Activated T-cell treated with anti-CD3 and anti-CD28 coated beads, Interleukin-2, amount 50 U/mL, for 4 hours (primary cell): ENCODE data around the gene NR1H4. TPM values are rescaled to one million over a fixed set of nuclear protein-coding genes. Genes with fewer than 3 reads are reported as not detected.

Experiments used
- ATAC-seq, 2 donors: fragments of 200-7000 bp; cut with Tn5 transposase; one replicate each; pipeline ENCODE4 v1.10.0; 2021
- DNase-seq: peaks from one replicate; pipeline ENCODE4 v3.0.0-alpha.2; 2020
- H3K27me3 Mint-ChIP-seq: one replicate; pipeline ENCODE4 v1.8.0; 2021; ENCODE audit warnings: low read depth, mixed read lengths
- H3K36me3 Mint-ChIP-seq: one replicate; pipeline ENCODE4 v1.8.0; 2022; ENCODE audit warnings: mixed read lengths; ENCODE audit not compliant: insufficient read depth
- H3K4me1 Mint-ChIP-seq: one replicate; pipeline ENCODE4 v1.8.0; 2021; ENCODE audit warnings: low read depth, mixed read lengths
- H3K4me3 Mint-ChIP-seq: one replicate; pipeline ENCODE4 v1.8.0; 2021; ENCODE audit warnings: mild to moderate bottlenecking, moderate library complexity, mixed read lengths
- H3K9me3 Mint-ChIP-seq: one replicate; pipeline ENCODE4 v1.8.0; 2021; ENCODE audit warnings: mixed read lengths
- total RNA-seq, 3 donors: library from RNA; stranded (reverse); gene quantifications; one replicate each; pipeline ENCODE4 v1.2.1, GENCODE V29; 2021

NR1H4 gene
- total RNA-seq, 3 donors from 2014 or later = 0.38 TPM; not detected in 2

- no peaks in the 10 kb centered on the region for H3K4me1 Mint-ChIP-seq
- H3K4me3 Mint-ChIP-seq = no peak overlapping the region
- H3K9me3 Mint-ChIP-seq = no peaks in the 10 kb centered on the region
- H3K36me3 Mint-ChIP-seq = no peaks in the 10 kb centered on the region
- DNase-seq (no peak), ATAC-seq (no peak)
- peaks cover 2% of the 10 kb centered on the region for H3K27me3 Mint-ChIP-seq
Observed at GRCh38 chr12:100453951-100454350, 19.7 kb upstream of the NR1H4 start.

DNA sequence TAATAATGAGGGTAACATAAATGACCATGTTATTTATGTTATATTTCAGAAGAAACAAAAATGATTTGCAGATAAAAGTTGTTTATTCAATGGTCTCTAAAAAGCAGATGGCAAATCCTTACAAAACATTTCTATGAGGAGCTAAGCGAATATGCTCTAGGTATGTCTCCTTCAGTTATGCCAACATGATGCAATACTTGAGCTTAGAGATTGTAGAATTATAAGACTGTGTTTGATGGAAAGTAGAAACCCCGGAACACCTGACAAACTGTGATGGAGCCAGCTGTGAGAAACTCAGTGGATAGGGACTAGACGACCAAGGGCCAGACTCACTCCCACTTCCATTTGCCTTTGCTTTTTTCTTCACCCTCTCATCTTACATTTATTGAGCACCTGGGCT is 17.8 kb upstream of the NR1H4 start:
- no peaks in the 10 kb centered on the region for H3K36me3 Mint-ChIP-seq
- H3K9me3 Mint-ChIP-seq = no peaks in the 10 kb centered on the region
- ATAC-seq (no peak), DNase-seq (no peak)
- H3K4me1 Mint-ChIP-seq = no peaks in the 10 kb centered on the region
- H3K4me3 Mint-ChIP-seq = no peak overlapping the region
- peaks cover 2% of the 10 kb centered on the region for H3K27me3 Mint-ChIP-seq

DNA sequence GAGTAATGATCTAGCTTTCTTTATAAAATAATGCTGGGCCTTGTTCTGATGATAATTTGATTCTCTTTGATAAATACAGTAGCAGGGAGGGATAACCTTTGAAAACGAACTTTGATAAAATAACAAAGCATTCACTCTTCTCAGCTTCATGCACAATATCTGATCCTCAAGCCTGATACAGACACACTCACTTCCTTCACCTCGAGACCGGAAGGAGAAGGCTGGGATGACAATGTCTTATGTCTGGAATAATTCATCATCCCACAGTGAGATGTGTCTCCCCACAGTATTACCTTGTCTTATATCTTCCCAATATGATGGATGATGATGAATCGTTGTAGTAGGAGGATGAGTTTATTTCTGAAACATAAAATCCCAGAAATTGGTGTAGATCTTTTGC is 15.5 kb upstream of the NR1H4 start:
- Mint-ChIP-seq H3K9me3 (no peaks in the 10 kb centered on the region), H3K36me3 (no peaks in the 10 kb centered on the region), H3K27me3 (peaks cover 2% of the 10 kb centered on the region), H3K4me3 (no peak overlapping the region), H3K4me1 (no peaks in the 10 kb centered on the region)
- DNase-seq (no peak), ATAC-seq (no peak)

DNA sequence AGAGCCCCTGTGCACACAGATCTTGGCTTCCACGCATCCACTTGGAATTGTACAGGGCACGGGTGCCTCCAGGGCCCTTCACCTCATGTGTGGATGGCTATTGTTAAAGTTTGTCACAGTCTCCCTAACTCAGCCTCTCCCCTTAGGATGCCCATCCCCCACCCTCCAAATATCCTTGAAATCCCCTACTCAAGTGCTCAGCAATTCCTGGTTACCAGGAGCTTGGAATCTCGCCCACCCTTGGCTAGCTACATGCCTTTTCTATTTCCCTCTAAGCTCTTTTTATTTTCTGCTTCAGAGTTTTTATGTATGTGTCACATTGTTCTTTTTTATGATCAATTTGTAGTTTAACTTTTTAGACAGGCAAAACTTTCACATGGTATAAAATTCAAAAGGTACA is 13.0 kb upstream of the NR1H4 start:
- H3K27me3 Mint-ChIP-seq = peaks cover 2% of the 10 kb centered on the region
- no peaks in the 10 kb centered on the region for H3K9me3 Mint-ChIP-seq
- DNase-seq (no peak), ATAC-seq (no peak)
- H3K4me1 Mint-ChIP-seq = no peaks in the 10 kb centered on the region
- H3K4me3 Mint-ChIP-seq = no peak overlapping the region
- no peaks in the 10 kb centered on the region for H3K36me3 Mint-ChIP-seq

DNA sequence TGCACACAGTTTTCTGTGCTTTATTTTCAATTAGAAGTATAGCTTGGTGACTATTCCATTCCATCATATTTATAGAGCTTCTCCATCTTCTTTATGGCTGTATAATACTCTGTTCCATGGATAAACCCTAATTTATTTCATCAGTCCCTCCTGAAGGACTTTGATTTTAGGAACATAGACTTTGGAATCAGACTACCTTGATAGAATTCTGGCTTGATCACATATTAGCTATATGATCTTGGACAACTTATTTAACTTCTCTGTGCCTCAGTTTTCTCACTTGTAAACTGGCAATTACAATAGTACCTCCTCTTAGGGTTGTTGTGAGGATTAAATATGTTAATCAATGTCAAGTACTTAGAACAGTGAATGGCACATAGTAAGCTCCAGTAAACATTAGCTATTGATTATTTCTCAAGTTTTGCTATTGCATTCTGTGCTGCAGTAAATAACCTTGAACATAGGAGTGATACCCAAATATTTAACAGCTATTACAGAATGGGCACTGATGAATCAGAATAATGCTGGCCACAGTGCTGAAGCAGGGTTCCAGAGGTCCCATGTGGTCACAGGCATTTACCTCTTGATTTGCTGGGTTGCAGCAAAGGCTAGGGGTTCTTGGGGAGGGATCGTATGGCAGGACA is 12.2 kb upstream of the NR1H4 start:
- no peaks in the 10 kb centered on the region for H3K4me1 Mint-ChIP-seq
- H3K27me3 Mint-ChIP-seq = no peaks in the 10 kb centered on the region
- H3K36me3 Mint-ChIP-seq = no peaks in the 10 kb centered on the region
- DNase-seq = no peak
- ATAC-seq = no peak
- H3K4me3 Mint-ChIP-seq = no peak overlapping the region
- no peaks in the 10 kb centered on the region for H3K9me3 Mint-ChIP-seq

DNA sequence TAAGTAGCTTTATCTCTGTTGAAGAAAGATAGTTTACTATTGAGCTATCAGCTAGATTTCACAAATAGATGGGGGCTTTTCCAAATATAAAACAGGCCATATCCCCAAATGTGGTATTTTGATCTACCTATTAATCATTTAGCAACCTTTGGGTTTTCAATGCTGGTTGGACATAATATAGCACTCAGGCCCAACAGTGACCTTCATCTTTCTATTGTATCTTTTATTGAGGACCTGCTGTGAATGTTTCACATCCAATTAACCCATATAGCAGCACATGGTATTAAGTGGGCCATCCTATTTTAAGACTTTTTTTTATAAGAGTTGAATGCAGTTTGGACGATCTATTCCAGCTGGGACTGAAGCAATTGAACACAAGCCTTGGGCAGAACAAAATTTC is 10.0 kb upstream of the NR1H4 start:
- H3K9me3 Mint-ChIP-seq = no peaks in the 10 kb centered on the region
- ATAC-seq (no peak), DNase-seq (no peak)
- no peaks in the 10 kb centered on the region for H3K36me3 Mint-ChIP-seq
- no peak overlapping the region for H3K4me3 Mint-ChIP-seq
- no peaks in the 10 kb centered on the region for H3K4me1 Mint-ChIP-seq
- H3K27me3 Mint-ChIP-seq = no peaks in the 10 kb centered on the region

DNA sequence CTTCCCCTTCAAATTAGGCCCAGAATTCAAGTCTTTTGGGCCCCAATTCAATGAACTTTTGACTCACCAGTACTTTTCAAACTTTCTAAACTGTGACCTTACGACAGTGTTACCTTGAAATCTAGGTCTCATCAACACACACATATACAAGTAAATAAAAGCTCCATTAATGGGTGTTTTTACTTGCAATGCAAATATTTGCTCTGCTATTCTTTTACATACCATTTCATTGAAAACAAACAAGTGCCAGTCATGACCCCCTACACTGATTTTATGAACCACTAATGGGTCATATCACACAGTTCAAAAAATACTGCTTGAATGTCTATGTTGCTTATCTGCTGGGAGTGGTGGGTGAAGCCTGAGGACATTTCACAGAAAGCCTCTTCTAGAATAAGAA is 9.1 kb upstream of the NR1H4 start:
- ATAC-seq (no peak), DNase-seq (no peak)
- Mint-ChIP-seq H3K36me3 (no peaks in the 10 kb centered on the region), H3K27me3 (no peaks in the 10 kb centered on the region), H3K4me3 (no peak overlapping the region), H3K9me3 (no peaks in the 10 kb centered on the region), H3K4me1 (no peaks in the 10 kb centered on the region)

DNA sequence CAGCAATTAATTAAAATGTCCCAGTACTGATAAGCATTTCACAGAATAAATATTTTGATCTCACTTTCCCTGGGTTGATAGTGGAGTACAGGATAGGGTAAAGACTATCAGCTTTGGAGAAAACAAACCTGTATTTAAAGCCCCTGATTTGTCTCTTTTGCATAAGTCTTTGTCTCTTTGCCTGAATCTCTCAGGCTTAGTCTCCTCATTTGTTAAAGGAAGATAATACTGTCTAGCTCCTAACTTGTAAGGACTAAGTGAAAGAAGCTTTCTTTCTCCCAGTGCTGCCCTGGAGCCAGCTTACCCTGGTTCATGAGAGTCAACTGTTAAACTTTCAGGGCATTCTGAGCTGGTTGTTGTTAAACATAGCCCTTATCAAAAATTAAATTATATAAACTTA is 5.5 kb upstream of the NR1H4 start:
- Mint-ChIP-seq H3K27me3 (peaks cover 5% of the 10 kb centered on the region), H3K4me3 (no peak overlapping the region), H3K4me1 (no peaks in the 10 kb centered on the region), H3K9me3 (no peaks in the 10 kb centered on the region), H3K36me3 (no peaks in the 10 kb centered on the region)
- DNase-seq = no peak
- ATAC-seq = no peak

GRCh38 chr12:100472325-100472724 is 1.3 kb upstream of the NR1H4 start:
- no peaks in the 10 kb centered on the region for H3K9me3 Mint-ChIP-seq

GRCh38 chr12:100473050-100473715 is 483 bp upstream of the NR1H4 start:
- Mint-ChIP-seq H3K36me3 (no peaks in the 10 kb centered on the region), H3K9me3 (no peaks in the 10 kb centered on the region), H3K27me3 (peaks cover 10% of the 10 kb centered on the region), H3K4me3 (no peak overlapping the region), H3K4me1 (no peaks in the 10 kb centered on the region)
- DNase-seq (no peak), ATAC-seq (no peak)

More at GRCh38 chr12:100472325-100472724, 1.3 kb upstream of the NR1H4 start:
- ATAC-seq = no peak
- H3K4me1 Mint-ChIP-seq = no peaks in the 10 kb centered on the region
- no peak overlapping the region for H3K4me3 Mint-ChIP-seq
- H3K36me3 Mint-ChIP-seq = no peaks in the 10 kb centered on the region
- DNase-seq = no peak
- peaks cover 10% of the 10 kb centered on the region for H3K27me3 Mint-ChIP-seq

GRCh38 chr12:100474617-100475016 is 951 bp downstream of the NR1H4 start:
- Mint-ChIP-seq H3K9me3 (no peaks in the 10 kb centered on the region), H3K27me3 (peaks cover 10% of the 10 kb centered on the region), H3K4me3 (no peak overlapping the region), H3K4me1 (no peaks in the 10 kb centered on the region), H3K36me3 (no peaks in the 10 kb centered on the region)
- no peak for ATAC-seq
- DNase-seq = no peak

GRCh38 chr12:100476013-100476751 is 2.5 kb downstream of the NR1H4 start:
- Mint-ChIP-seq H3K36me3 (no peaks in the 10 kb centered on the region), H3K4me3 (no peak overlapping the region), H3K27me3 (peaks cover 7% of the 10 kb centered on the region), H3K9me3 (no peaks in the 10 kb centered on the region), H3K4me1 (no peaks in the 10 kb centered on the region)
- DNase-seq (no peak), ATAC-seq (no peak)

- Mint-ChIP-seq H3K4me1 (no peaks in the 10 kb centered on the region), H3K9me3 (no peaks in the 10 kb centered on the region), H3K4me3 (no peak overlapping the region), H3K27me3 (peaks cover 8% of the 10 kb centered on the region), H3K36me3 (no peaks in the 10 kb centered on the region)
- ATAC-seq = no peak
- DNase-seq = no peak
Observed at GRCh38 chr12:100481021-100481420, 7.4 kb downstream of the NR1H4 start.

DNA sequence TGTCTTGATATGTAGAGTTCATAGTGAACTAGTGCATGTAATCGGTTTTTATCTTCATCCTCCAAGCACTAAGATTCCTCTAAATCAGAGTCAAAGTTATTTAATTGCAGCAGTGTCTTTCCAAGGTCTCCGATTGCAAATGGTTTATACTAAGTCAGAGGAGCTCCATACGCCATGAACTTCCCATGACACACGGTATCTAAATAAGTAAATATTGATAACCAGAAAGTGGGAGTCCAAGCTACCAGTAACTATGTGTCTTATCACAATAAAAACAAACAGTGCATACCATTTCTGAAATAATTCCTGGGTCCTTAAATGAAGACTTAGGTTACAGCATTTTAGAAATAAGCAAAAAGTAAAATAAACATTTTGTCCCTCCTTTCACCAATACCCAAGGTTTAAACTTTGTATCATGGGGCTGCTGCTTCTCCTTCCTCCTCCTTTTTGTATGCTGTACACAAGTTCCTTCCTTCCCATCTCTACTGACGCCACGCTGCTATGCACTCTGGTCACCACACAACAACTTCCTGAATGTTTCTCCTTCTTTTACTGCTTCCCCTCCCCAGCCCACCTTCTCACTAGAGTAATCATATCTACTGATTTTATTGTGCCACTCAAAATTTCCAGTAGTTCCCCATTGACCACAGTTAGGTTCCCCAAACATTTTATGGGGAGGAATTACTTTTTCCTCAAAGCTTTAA is 10.7 kb downstream of the NR1H4 start:
- Mint-ChIP-seq H3K27me3 (peaks cover 13% of the 10 kb centered on the region), H3K36me3 (no peaks in the 10 kb centered on the region), H3K9me3 (no peaks in the 10 kb centered on the region), H3K4me3 (no peak overlapping the region), H3K4me1 (no peaks in the 10 kb centered on the region)
- ATAC-seq = no peak
- DNase-seq = no peak
